ENCODE data around the gene ZBED1. TPM values are rescaled to one million over a fixed set of nuclear protein-coding genes. Genes with fewer than 3 reads are reported as not detected.
"Not testable (repeated sequence)": the region's sequence is repeated elsewhere in the genome, so short reads cannot be mapped to it uniquely, and the experiment has no call there.

ZBED1 gene
- polyA plus RNA-seq, 1 donor: 35.9 TPM

DNA sequence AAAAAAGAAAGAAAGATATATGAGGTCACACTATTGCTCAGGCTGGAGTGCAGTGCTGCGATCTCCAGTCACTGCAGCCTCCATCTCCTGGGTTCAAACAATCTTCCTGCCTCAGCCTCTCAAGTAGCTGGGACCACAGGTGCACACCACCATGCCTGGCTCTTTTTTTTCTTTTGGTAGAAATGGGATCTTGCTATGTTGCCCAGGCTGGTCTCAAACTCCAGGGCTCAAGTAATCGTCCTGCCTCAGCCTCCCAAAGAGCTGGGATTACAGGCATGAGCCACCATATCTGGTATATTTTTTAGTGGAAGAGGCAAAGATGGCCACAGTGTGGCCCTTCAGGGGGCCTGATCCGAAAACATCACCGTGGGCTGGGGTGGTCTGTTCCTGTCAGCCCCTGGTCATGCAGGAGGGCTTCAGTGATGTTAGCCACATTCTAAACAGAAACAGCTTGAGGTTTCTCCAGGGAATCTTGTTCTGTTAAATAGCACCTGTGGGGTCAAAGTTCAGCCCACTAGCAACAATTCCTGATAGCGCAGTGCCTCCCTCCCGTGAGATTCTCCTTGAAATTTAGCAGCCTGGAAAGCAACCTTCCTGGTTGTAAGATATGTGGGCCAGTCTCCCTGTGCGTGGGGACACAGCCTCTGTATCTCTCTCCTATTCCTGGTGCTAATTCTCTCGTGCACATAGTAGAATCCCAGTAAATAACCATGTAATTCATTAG lies 7.3 kb upstream of the ZBED1 start:
- Histone ChIP-seq H3K27ac (ENCODE audit: low read length) (peak overlapping the region; percentile 56), H3K9me3 (ENCODE audit: control insufficient read depth, low read depth, low read length) (no peaks in the 10 kb centered on the region), H3K36me3 (ENCODE audit: control insufficient read depth, insufficient read depth, low read length) (no peaks in the 10 kb centered on the region), H3K27me3 (ENCODE audit: control insufficient read depth, insufficient read depth, low read length) (no peaks in the 10 kb centered on the region), H3K4me1 (ENCODE audit: control insufficient read depth, insufficient read depth, low read length) (peaks cover 5% of the 10 kb centered on the region), H3K4me3 (ENCODE audit: low read length) (no peak overlapping the region)
- WGBS (ENCODE audit: insufficient coverage, low lambda C conversion rate): 0% methylated on average over 1 of the region's 8 CpGs
- DNase-seq: peak; percentile 61 to 84

DNA sequence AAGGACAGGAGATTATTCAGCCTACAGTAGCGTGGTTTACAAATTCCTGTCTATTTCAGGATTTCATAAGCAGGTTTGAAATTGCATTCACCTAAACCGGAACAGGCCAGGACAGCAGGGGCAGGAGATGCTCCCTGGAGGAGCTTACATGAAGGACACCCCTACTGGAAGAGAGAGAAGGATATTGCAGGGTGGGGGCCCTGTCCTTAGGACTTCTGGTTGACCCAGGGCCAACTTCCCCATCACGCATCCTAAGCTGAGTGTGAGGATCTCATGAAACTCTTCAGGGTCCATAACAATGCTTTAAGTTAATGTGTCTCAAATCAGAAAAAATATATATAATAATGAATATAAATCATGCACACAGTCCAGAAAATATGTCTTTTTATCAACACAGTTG lies 6.4 kb upstream of the ZBED1 start:
- no peaks in the 10 kb centered on the region for H3K9me3 ChIP-seq (ENCODE audit: control insufficient read depth, low read depth, low read length)
- H3K36me3 ChIP-seq (ENCODE audit: control insufficient read depth, insufficient read depth, low read length): no peaks in the 10 kb centered on the region
- peaks cover 8% of the 10 kb centered on the region for H3K4me1 ChIP-seq (ENCODE audit: control insufficient read depth, insufficient read depth, low read length)
- no peak overlapping the region for H3K4me3 ChIP-seq (ENCODE audit: low read length)
- DNase-seq: no peak
- H3K27ac ChIP-seq (ENCODE audit: low read length): no peak overlapping the region
- no CpG with 5 or more reads among the region's 3 CpGs for WGBS (ENCODE audit: insufficient coverage, low lambda C conversion rate)
- no peaks in the 10 kb centered on the region for H3K27me3 ChIP-seq (ENCODE audit: control insufficient read depth, insufficient read depth, low read length)

DNA sequence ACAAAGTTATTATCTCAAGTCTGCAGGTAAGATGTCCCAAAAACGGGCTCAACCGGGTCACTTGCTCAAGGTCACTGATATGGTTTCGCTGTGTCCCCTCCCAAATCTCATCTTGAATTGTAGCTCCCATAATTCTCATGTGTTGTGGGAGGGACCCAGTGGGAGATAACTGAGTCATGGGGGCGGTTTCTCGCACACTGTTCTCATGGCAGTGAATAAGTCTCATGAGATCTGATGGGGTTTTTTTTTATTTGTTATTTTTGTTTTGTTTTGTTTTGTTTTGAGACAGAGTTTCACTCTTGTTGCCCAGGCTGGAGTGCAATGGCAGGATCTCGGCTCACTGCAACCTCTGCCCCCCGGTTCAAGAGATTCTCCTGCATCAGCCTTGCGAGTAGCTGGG lies 4.6 kb upstream of the ZBED1 start:
- H3K4me3 ChIP-seq (ENCODE audit: low read length): not testable (repeated sequence)
- WGBS (ENCODE audit: insufficient coverage, low lambda C conversion rate): 100% methylated on average over 2 of the region's 8 CpGs

DNA sequence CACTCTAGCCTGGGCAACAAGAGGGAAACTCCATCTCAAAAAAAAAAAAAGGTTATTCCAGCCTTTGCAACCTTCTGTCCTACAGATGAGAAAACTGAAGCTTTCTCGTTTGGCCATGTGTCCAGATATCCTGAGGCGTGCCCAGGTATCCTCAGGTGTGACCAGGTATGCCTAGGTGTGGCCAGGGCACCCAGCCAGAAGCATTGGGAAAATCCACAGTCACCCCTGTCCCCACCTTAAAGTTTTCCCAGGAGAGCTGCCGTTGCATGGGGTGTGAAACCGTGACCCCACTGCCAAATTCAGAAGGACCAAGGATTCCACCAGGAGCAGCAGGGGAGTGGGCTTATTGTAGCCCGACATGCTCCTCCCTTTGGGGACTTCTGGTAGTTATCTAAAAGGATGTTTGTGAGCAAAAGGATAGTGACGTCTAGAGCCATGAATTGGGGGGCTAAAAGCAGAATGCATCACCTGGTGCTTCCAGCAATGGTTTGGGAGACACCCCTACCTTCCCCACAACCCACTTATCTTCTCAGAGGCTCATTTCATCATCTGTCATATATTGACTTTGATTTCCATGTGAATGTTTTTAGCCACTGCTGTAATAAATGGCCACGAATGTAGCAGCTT lies 4.0 kb upstream of the ZBED1 start:
- no peaks in the 10 kb centered on the region for H3K9me3 ChIP-seq (ENCODE audit: control insufficient read depth, low read depth, low read length)
- H3K36me3 ChIP-seq (ENCODE audit: control insufficient read depth, insufficient read depth, low read length): no peaks in the 10 kb centered on the region
- H3K27me3 ChIP-seq (ENCODE audit: control insufficient read depth, insufficient read depth, low read length): no peaks in the 10 kb centered on the region
- DNase-seq: no peak
- no peak overlapping the region for H3K4me3 ChIP-seq (ENCODE audit: low read length)
- H3K27ac ChIP-seq (ENCODE audit: low read length): no peak overlapping the region
- peaks cover 18% of the 10 kb centered on the region for H3K4me1 ChIP-seq (ENCODE audit: control insufficient read depth, insufficient read depth, low read length)
- WGBS (ENCODE audit: insufficient coverage, low lambda C conversion rate): no CpG with 5 or more reads among the region's 7 CpGs

More for the DNA sequence above, 4.6 kb upstream of the ZBED1 start:
- not testable (repeated sequence) for H3K27me3 ChIP-seq (ENCODE audit: control insufficient read depth, insufficient read depth, low read length); H3K27ac ChIP-seq (ENCODE audit: low read length); DNase-seq; H3K36me3 ChIP-seq (ENCODE audit: control insufficient read depth, insufficient read depth, low read length); H3K9me3 ChIP-seq (ENCODE audit: control insufficient read depth, low read depth, low read length)
- H3K4me1 ChIP-seq (ENCODE audit: control insufficient read depth, insufficient read depth, low read length): peaks cover 18% of the 10 kb centered on the region

DNA sequence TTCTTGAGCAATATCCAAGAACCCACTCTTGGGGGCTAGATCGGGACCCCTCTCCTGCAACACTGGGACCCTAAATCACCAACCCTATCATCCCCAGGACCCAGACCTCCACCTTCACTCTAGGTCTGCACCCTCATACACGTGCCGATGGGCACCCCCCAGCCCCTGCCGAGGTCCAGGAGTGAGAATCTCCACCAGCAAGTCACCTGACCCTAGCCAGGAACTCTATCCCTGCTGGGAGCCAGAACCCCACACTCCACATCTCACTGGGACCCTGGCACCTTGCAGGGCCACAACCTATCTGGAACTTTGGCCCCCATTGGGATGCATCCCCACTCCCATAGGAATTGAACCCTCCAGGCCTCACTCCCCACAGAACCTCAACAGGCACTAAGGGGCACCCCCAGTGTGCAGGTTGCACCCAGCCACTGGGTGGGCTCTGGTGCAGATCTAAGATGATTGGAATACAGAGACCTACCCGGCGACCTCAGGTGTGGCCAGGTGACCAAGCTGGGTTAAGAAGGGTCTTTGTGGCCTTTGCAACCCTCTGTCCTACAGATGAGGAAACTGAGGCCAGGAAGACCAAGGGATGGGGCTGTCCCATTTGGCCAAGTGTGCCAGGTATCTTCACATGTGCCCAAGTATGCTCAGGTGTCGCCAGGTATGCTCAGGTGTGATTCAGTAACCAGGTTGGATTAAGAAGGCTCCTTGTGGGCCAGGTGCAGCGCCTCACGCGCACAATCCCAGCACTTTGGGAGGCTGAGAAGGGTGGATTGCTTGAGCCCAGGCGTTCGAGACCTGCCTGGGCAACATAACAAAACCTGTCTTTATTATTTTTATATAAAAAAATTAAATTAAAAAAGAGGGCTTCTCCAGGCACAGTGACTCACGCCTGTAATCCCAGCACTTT lies 3.1 kb upstream of the ZBED1 start:
- no CpG with 5 or more reads among the region's 13 CpGs for WGBS (ENCODE audit: insufficient coverage, low lambda C conversion rate)
- DNase-seq: no peak
- no peaks in the 10 kb centered on the region for H3K27me3 ChIP-seq (ENCODE audit: control insufficient read depth, insufficient read depth, low read length)
- H3K9me3 ChIP-seq (ENCODE audit: control insufficient read depth, low read depth, low read length): no peaks in the 10 kb centered on the region
- H3K4me1 ChIP-seq (ENCODE audit: control insufficient read depth, insufficient read depth, low read length): peaks cover 28% of the 10 kb centered on the region
- H3K27ac ChIP-seq (ENCODE audit: low read length): no peak overlapping the region
- H3K4me3 ChIP-seq (ENCODE audit: low read length): no peak overlapping the region
- no peaks in the 10 kb centered on the region for H3K36me3 ChIP-seq (ENCODE audit: control insufficient read depth, insufficient read depth, low read length)

DNA sequence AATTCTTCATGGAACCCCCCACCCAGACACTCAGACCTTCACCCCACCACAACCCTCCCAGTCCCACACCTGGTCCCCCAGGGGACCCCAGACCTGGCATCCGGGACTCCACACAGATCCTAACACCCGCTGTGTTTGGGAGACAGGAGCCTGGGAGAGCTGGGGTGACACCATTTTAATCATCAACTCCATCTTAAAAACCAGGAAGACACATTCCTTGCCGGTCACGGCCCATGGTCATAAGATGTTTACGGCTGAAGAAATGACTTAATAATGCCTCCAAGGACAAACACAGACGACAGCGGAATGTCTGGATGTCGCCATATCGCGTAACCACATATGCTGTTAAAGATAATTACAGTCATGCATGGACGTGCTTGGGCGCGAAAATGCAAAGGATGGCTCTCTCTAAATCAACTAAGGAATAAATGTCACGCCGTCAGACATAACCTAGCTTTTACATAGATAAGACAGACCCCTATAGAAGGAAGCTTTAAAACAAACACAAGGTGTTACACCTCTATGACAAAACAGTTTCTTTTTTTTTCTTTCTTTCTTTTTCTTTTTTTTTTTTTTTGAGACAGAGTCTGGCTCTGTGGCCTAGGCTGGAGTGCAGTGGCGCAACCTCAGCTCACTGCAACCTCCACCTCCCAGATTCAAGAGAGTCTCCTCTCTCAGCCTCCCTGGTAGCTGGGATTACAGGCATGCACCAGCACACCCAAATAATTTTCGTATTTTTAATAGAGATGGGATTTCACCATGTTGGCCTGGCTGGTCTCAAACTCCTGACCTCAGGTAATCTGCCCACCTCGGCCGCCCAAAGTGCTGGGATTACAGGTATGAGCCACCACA lies 2.1 kb upstream of the ZBED1 start:
- peak; percentile 62 to 75 for DNase-seq
- no peaks in the 10 kb centered on the region for H3K27me3 ChIP-seq (ENCODE audit: control insufficient read depth, insufficient read depth, low read length)
- H3K36me3 ChIP-seq (ENCODE audit: control insufficient read depth, insufficient read depth, low read length): no peaks in the 10 kb centered on the region
- peak overlapping the region; percentile 18 for H3K4me3 ChIP-seq (ENCODE audit: low read length)
- no CpG with 5 or more reads among the region's 19 CpGs for WGBS (ENCODE audit: insufficient coverage, low lambda C conversion rate)
- H3K9me3 ChIP-seq (ENCODE audit: control insufficient read depth, low read depth, low read length): no peaks in the 10 kb centered on the region
- H3K27ac ChIP-seq (ENCODE audit: low read length): peak overlapping the region; percentile 71
- peaks cover 26% of the 10 kb centered on the region for H3K4me1 ChIP-seq (ENCODE audit: control insufficient read depth, insufficient read depth, low read length)

DNA sequence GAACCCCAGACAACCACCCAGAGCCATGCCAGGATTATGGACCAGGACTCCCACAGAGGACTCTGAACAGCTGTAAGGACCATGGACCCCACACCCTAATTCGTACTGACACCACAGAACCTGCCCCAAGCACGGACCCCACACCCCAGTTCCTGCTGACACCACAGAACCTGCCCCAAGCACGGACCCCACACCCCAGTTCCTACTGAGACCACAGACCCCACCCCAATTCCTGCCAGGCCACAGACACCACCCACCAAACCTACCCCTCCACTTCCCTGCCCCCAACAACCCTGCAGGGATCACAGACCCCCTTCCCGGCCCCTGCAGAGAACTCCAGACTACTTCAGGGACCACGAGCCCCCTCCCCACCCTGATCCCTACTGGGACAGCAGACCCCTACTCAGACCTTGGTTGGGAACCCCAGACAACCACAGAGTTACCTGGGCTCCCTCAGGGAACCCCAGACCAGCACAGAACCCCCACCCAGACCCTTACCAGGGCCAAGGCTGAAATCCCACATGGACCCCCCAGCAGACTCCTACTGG lies 1.4 kb upstream of the ZBED1 start:
- DNase-seq: peak in 1 of 2 donors; percentile 41
- Histone ChIP-seq H3K4me1 (ENCODE audit: control insufficient read depth, insufficient read depth, low read length) (peaks cover 26% of the 10 kb centered on the region), H3K36me3 (ENCODE audit: control insufficient read depth, insufficient read depth, low read length) (no peaks in the 10 kb centered on the region), H3K9me3 (ENCODE audit: control insufficient read depth, low read depth, low read length) (no peaks in the 10 kb centered on the region), H3K27me3 (ENCODE audit: control insufficient read depth, insufficient read depth, low read length) (no peaks in the 10 kb centered on the region), H3K27ac (ENCODE audit: low read length) (peak overlapping the region; percentile 71), H3K4me3 (ENCODE audit: low read length) (peak overlapping the region; percentile 18)
- WGBS (ENCODE audit: insufficient coverage, low lambda C conversion rate): no CpG with 5 or more reads among the region's 5 CpGs

DNA sequence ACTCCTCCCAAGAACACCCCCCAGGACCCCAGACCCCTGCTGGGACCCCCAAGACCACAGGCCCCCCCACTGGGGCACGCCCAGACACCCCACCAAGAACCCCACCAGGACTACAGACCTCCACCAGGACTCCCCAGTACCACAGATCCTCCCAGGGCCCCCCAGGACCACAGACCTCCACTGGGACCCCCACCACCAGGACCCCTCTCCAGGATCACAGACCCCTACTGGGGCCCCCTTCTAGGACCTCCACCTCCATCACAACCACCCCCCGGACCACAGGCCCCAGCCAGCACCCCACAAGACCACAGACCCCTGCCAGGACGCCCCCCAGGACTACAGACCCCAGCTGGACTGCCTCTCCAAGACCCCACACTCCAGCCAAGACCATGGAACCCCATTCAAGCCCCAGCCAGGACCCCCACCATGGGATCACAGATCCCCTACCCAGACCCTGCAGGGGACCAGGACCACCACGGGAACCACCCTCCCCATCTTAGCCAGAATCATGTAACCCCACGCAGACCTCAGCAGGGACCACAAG lies 855 bp upstream of the ZBED1 start:
- no peaks in the 10 kb centered on the region for H3K9me3 ChIP-seq (ENCODE audit: control insufficient read depth, low read depth, low read length)
- H3K36me3 ChIP-seq (ENCODE audit: control insufficient read depth, insufficient read depth, low read length): peaks cover 3% of the 10 kb centered on the region
- peak overlapping the region; percentile 71 for H3K27ac ChIP-seq (ENCODE audit: low read length)
- H3K4me3 ChIP-seq (ENCODE audit: low read length): no peak overlapping the region
- H3K27me3 ChIP-seq (ENCODE audit: control insufficient read depth, insufficient read depth, low read length): no peaks in the 10 kb centered on the region
- no CpG with 5 or more reads among the region's 5 CpGs for WGBS (ENCODE audit: insufficient coverage, low lambda C conversion rate)
- peaks cover 30% of the 10 kb centered on the region for H3K4me1 ChIP-seq (ENCODE audit: control insufficient read depth, insufficient read depth, low read length)
- no peak for DNase-seq

DNA sequence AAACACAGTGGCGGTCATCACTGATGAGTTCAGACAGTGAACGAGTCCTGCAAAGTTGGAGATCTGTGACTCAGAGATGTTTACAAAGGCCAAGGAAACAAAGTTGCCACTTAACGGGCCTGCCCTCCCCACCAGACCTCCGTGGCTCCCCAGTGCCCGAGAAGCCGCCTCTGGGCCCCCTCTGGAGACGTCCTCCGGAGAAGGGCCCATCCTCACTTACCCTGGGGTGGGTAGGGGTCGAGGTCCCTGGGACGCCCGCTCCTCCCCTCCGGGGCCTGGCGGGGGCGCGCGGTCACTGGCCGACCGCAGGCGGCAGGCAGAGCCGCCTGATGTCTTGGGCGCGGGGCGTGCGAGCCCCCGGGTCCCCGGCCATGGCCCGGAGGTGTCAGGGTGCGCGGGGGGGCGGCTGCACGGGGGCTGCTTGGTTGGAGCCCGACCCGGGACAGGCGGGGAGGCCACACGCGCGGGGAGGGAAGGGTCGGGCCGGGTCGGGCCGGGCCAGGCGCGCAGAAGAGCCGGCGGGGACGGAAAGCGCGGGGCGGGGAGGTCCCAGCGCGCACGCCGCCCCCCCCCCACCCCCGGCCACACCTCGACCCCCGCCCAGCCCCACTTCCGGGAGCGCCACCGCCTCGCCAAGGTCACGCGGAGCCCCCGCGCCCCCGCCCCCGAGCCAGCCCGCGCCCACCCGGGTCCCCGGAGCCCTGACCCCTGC lies 529 bp downstream of the ZBED1 start:
- Histone ChIP-seq H3K9me3 (ENCODE audit: control insufficient read depth, low read depth, low read length) (no peaks in the 10 kb centered on the region), H3K4me3 (ENCODE audit: low read length) (peak overlapping the region; percentile 92), H3K27ac (ENCODE audit: low read length) (peak overlapping the region; percentile 92), H3K36me3 (ENCODE audit: control insufficient read depth, insufficient read depth, low read length) (peaks cover 10% of the 10 kb centered on the region), H3K4me1 (ENCODE audit: control insufficient read depth, insufficient read depth, low read length) (peaks cover 30% of the 10 kb centered on the region), H3K27me3 (ENCODE audit: control insufficient read depth, insufficient read depth, low read length) (no peaks in the 10 kb centered on the region)
- DNase-seq: peak in 1 of 2 donors; percentile 66
- no CpG with 5 or more reads among the region's 70 CpGs for WGBS (ENCODE audit: insufficient coverage, low lambda C conversion rate)
